ENCODE measurements around the gene RGL3. TPM values are rescaled to one million over a fixed set of nuclear protein-coding genes. Genes with fewer than 3 reads are reported as not detected.
A peak's percentile ranks its signal among the peaks of the same experiment; 100 is the strongest.

Gene RGL3
- total RNA-seq, 1 experiment from 2014 or later, result 65.9 TPM

GRCh38 chr19:11444059-11444458, 24.9 kb upstream of the RGL3 start:
- no peaks in the 10 kb centered on the region for H3K23me2 ChIP-seq (ENCODE audit: insufficient read length, low read depth, low read length, poor library complexity, severe bottlenecking)
- H3K36me3 Mint-ChIP-seq (ENCODE audit: insufficient read depth in 1 of 3, low read depth in 3 of 3), result peaks cover 26 to 70% (median 68%) of the 10 kb centered on the region in 3 experiments; a peak in 6 of 7 replicates
- no peak overlapping the region for H2BK12ac ChIP-seq (ENCODE audit: insufficient read length, low read depth, low read length)
- no peak for DNase-seq
- no peak overlapping the region for H2BK5ac ChIP-seq (ENCODE audit: insufficient read length, low read length)
- no peak overlapping the region for H2BK15ac ChIP-seq (ENCODE audit: low read depth, low read length)
- TF ChIP-seq CTCF (conservative IDR thresholded peaks at IDR 0.05), result no peak
- WGBS (ENCODE audit: extremely low coverage, insufficient read length, low lambda C conversion rate), result no CpG with 5 or more reads among the region's 5 CpGs
- peak overlapping the region in 1 of 3 experiments; percentile 55; a peak in 2 of 7 replicates for H3K27ac Mint-ChIP-seq
- H3K9me3 Mint-ChIP-seq, result no peaks in the 10 kb centered on the region
- H3K27me3 Mint-ChIP-seq (ENCODE audit: low read depth), result no peaks in the 10 kb centered on the region
- H3K27me3 ChIP-seq (ENCODE audit: insufficient read depth, low read length), result no peaks in the 10 kb centered on the region
- no peaks in the 10 kb centered on the region for H3K79me2 ChIP-seq (ENCODE audit: insufficient read depth, low read length)
- no peaks in the 10 kb centered on the region for H3K4me1 ChIP-seq (ENCODE audit: insufficient read depth, low read length)
- H3K4me1 Mint-ChIP-seq, result peaks cover 0 to 3% of the 10 kb centered on the region in 2 experiments; a peak in 2 of 4 replicates
- H3K14ac ChIP-seq (ENCODE audit: insufficient read depth, low read length), result no peak overlapping the region
- H3K4ac ChIP-seq (ENCODE audit: low read depth, low read length), result no peak overlapping the region
- H3K27ac ChIP-seq (ENCODE audit: insufficient read length, low read depth, low read length), result no peak overlapping the region
- no peak overlapping the region for H4K8ac ChIP-seq (replicated peaks; ENCODE audit: insufficient read length, low read depth, low read length)
- H3K23ac ChIP-seq (ENCODE audit: insufficient read length, low read depth, low read length), result no peak overlapping the region
- H3K4me2 ChIP-seq (ENCODE audit: insufficient read depth, insufficient read length, low read length), result no peak overlapping the region
- H3K56ac ChIP-seq (ENCODE audit: insufficient read length, low read depth, low read length), result no peak overlapping the region
- H3T11ph ChIP-seq (ENCODE audit: low read length), result no peak overlapping the region
- no peak overlapping the region for H4K5ac ChIP-seq (ENCODE audit: insufficient read length, low read depth, low read length)
- H4K20me1 ChIP-seq (ENCODE audit: control insufficient read depth, insufficient read depth, insufficient read length), result no peaks in the 10 kb centered on the region
- no peak overlapping the region for H3K9ac ChIP-seq (ENCODE audit: extremely low read depth, insufficient read length, low read length)
- H4K91ac ChIP-seq (ENCODE audit: insufficient read length, low read depth, low read length), result no peak overlapping the region
- no peaks in the 10 kb centered on the region for H3K9me3 ChIP-seq (ENCODE audit: control insufficient read depth, low read depth, low read length)
- H2BK120ac ChIP-seq (ENCODE audit: low read depth, low read length, poor library complexity, severe bottlenecking), result no peak overlapping the region
- H2AK5ac ChIP-seq (ENCODE audit: insufficient read length, low read length), result no peak overlapping the region
- no peak overlapping the region for H2AFZ ChIP-seq (ENCODE audit: low read length)
- peaks cover 4% of the 10 kb centered on the region for H3K79me1 ChIP-seq (ENCODE audit: insufficient read depth, low read depth, low read length, poor library complexity, severe bottlenecking)
- H2BK20ac ChIP-seq (ENCODE audit: low read depth, low read length, poor library complexity, severe bottlenecking), result no peak overlapping the region
- H3K18ac ChIP-seq (ENCODE audit: insufficient read length, low read depth, low read length), result no peak overlapping the region
- H3K4me3 Mint-ChIP-seq, result no peak overlapping the region

All from H9 (cell line).